GM13977 (cell line): ENCODE results near the gene TIGIT.

Experiments
- DNase-seq: peaks from one replicate; pipeline ENCODE4 v3.0.0; 2012; ENCODE audit warnings: low spot score
- in situ Hi-C: fragments of 300-500 bp; cut with MboI; formaldehyde crosslinking; loops from one replicate; pipeline ENCODE4 v1.12.0; 2022; ENCODE audit warnings: low sequenced_read_pairs, low pct_unique_long_range_greater_than_20kb, mixed read lengths, inconsistent platforms; ENCODE audit not compliant: unreplicated experiment
- TF ChIP-seq, protein P1 (sequence below): IDR thresholded peaks from 2 replicates; pipeline ENCODE4 v1.5.1; 2012; ENCODE audit warnings: mild to moderate bottlenecking, control low read depth; ENCODE audit not compliant: insufficient read depth; ENCODE audit errors: extremely low read depth, missing control alignments

TIGIT gene

DNA sequence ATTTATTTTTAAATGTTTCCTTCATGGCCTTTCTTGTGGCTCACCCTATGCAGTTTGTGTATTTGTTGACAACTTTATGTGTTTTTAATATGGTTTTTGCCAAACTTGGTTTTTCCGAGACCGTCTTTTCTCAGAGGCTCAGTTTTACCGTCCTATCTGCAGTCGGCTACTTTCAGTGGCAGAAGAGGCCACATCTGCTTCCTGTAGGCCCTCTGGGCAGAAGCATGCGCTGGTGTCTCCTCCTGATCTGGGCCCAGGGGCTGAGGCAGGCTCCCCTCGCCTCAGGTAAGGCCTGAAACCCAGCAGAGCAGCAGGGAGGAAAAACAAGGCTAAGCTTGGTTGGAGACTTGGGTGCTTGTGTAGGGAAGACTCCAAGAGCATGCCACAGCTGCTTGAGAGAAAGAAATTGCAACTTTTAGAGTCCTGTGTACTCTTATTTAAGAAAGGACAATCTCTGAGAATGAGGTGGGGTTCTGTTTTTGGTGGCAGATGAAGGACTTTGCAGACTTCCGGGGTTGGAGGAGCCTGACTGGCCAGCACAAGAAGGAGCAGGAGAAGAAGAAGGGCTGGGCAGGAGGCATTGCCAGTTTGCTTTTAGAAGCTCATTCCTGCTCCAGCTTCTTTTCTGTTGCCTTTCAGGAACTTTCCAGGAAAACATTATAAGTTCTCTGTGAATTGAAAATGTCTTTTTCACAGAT is at the start of gene TIGIT:
Gene TIGIT, plus strand, starts transcription at position 191 of the 698 bp plus-strand sequence. Its CDS starts 34 bp downstream, at position 225.
- TF ChIP-seq, protein P1, sequence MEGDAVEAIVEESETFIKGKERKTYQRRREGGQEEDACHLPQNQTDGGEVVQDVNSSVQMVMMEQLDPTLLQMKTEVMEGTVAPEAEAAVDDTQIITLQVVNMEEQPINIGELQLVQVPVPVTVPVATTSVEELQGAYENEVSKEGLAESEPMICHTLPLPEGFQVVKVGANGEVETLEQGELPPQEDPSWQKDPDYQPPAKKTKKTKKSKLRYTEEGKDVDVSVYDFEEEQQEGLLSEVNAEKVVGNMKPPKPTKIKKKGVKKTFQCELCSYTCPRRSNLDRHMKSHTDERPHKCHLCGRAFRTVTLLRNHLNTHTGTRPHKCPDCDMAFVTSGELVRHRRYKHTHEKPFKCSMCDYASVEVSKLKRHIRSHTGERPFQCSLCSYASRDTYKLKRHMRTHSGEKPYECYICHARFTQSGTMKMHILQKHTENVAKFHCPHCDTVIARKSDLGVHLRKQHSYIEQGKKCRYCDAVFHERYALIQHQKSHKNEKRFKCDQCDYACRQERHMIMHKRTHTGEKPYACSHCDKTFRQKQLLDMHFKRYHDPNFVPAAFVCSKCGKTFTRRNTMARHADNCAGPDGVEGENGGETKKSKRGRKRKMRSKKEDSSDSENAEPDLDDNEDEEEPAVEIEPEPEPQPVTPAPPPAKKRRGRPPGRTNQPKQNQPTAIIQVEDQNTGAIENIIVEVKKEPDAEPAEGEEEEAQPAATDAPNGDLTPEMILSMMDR, result no peak
- in situ Hi-C loops, result no loop called here
- no peak for DNase-seq

DNA sequence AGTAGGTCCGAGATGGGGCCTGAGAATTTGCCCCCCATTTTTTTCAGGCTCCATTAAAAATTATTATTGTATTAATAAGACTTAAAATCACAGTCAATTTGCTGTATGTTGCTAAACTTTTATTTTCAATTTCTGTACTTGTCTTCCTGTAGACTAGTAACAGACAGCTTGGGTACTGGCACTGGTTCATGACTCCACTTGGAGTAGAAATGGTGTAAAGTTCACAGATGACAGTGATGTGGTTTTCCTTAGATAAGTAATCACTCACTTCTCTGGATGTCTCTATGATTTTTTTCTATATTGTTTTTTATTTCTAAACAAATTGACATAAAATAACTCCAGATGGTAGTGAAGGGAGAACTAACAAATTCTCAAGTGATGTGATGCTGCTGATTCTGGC is 40.9 kb upstream of the TIGIT start:
- DNase-seq, result no peak
- TF ChIP-seq, protein P1, result no peak
- in situ Hi-C loops, result no loop called here

DNA sequence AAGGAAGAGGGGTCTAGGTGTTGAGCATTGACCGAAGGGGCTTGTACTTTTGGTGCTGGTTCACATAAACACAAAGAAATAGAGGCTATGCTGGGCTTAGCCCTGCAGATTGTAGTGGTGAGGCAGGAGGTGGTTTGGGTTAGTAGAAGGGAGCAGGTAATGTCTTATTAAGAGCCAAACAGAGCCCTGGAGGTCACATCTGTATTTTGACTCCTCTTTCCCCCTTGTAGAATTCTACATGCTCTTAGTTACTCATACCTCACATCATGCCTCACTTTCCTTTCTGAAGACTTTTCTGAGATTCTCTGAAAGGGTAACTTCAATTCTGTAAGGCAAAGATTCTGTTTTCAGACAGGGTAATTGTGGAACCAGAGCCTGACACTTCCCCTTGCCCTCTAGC is 40.3 kb upstream of the TIGIT start:
- in situ Hi-C loops, result no loop called here
- TF ChIP-seq, protein P1, result no peak
- DNase-seq, result no peak

DNA sequence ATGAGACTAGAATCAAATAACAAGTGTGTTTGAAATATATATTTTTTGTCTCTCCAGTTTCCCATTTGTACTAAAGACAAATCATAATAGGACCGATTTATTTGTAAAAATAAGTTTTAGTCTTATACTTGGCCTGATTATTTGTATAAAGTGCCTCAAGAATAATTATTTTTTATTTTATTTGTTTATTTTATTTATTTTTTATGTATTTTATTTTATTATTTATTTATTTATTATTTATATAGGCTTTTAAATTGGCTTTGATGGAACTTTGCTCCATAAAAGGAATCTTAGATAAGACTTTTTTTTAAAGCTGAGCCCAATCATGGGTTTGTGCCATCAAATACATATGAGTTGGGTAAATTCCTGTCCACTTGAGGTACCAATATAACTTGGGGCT is 34.3 kb upstream of the TIGIT start:
- TF ChIP-seq, protein P1, result no peak
- in situ Hi-C loops, result no loop called here
- no peak for DNase-seq

DNA sequence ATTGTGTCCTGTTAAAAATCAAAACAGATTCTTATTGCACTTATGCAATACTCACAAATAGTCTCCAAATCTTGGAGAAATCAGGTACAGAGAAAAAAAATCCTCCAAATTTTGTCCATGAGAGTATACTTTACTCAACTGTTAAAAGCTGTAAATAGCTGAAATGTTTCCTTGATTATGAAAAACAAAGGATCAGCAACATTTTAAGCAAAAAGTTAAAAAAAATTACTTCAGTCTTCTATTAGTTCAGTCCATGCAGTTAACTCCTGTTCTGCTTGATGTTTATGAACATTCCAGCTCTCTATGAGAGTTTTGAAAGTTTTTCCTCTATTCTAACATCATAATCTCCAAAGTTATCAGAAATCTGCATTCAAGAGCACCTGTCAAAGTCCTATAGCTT is 33.7 kb upstream of the TIGIT start:
- in situ Hi-C loops, result no loop called here
- DNase-seq, result no peak
- TF ChIP-seq, protein P1, result no peak

DNA sequence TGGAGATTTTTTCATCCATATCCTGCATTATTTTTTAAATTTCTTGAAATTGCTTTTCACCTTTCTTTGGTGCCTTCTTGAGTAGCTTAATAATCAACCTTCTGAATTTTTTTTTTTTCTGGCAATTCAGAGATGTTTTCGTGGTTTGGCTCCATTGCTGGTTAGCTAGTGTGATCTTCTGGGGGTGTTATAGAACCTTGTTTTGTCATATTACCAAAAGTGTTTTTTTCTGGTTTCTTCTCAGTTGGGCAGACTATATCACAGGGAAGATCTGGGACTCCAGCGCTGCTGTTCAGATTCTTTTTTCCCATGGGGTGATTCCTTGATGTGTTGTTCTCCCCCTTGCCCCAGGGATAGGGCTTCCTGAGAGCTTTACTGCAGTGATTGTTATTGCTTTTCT is 23.8 kb upstream of the TIGIT start:
- in situ Hi-C loops, result no loop called here
- TF ChIP-seq, protein P1, result no peak
- DNase-seq, result no peak
